ENCODE results near the gene RAI1.
"Not testable (repeated sequence)": the region's sequence is repeated elsewhere in the genome, so short reads cannot be mapped to it uniquely, and the experiment has no call there.

- TF ChIP-seq EP300, POLR2A (IDR thresholded peaks at IDR 0.05): not testable (repeated sequence)
These were observed 9.0 kb downstream of the RAI1 start for GRCh38 chr17:17690233-17690632.

All from suprapubic skin (tissue), 2 donors.